NCI-H748 (cell line): ENCODE data around the gene TSEN2.
"Not testable (repeated sequence)": the region's sequence is repeated elsewhere in the genome, so short reads cannot be mapped to it uniquely, and the experiment has no call there.

Experiments used
- DNase-seq: peaks from one replicate; lab custom pipeline; 2025; ENCODE audit not compliant: unreplicated experiment; lab: John Stamatoyannopoulos, UW

TSEN2 gene

GRCh38 chr3:12471241-12471640 lies 13.0 kb upstream of the TSEN2 start:
- DNase-seq: no peak

- DNase-seq: no peak
Measured at GRCh38 chr3:12472000-12472610, 12.2 kb upstream of the TSEN2 start.

- no peak for DNase-seq
Measured at GRCh38 chr3:12472796-12473195, 11.5 kb upstream of the TSEN2 start.

- DNase-seq: no peak
Measured at GRCh38 chr3:12473511-12473910, 10.8 kb upstream of the TSEN2 start.

GRCh38 chr3:12476238-12476897 lies 7.9 kb upstream of the TSEN2 start:
- DNase-seq: no peak

GRCh38 chr3:12477256-12477655 lies 7.0 kb upstream of the TSEN2 start:
- no peak for DNase-seq

GRCh38 chr3:12478326-12478725 lies 6.0 kb upstream of the TSEN2 start:
- no peak for DNase-seq

- not testable (repeated sequence) for DNase-seq
Measured at GRCh38 chr3:12479198-12479597, 5.1 kb upstream of the TSEN2 start.

GRCh38 chr3:12479919-12480427 lies 4.3 kb upstream of the TSEN2 start:
- DNase-seq: peak; percentile 37

GRCh38 chr3:12483410-12483809 lies 870 bp upstream of the TSEN2 start:
- peak; percentile 28 for DNase-seq

- peak; percentile 85 for DNase-seq
Measured at GRCh38 chr3:12483872-12484197, 445 bp upstream of the TSEN2 start.

GRCh38 chr3:12484983-12485327 lies 675 bp downstream of the TSEN2 start:
- peak; percentile 28 for DNase-seq

GRCh38 chr3:12486001-12486400 lies 1.7 kb downstream of the TSEN2 start:
- no peak for DNase-seq

- no peak for DNase-seq
Measured at GRCh38 chr3:12486916-12487315, 2.6 kb downstream of the TSEN2 start.

GRCh38 chr3:12487336-12487735 lies 3.1 kb downstream of the TSEN2 start:
- DNase-seq: no peak

- no peak for DNase-seq
Measured at GRCh38 chr3:12487786-12488185, 3.5 kb downstream of the TSEN2 start.

GRCh38 chr3:12489368-12489767 lies 5.1 kb downstream of the TSEN2 start:
- no peak for DNase-seq

GRCh38 chr3:12489832-12490231 lies 5.6 kb downstream of the TSEN2 start:
- DNase-seq: no peak

- no peak for DNase-seq
Measured at GRCh38 chr3:12490547-12490946, 6.3 kb downstream of the TSEN2 start.

- DNase-seq: no peak
Measured at GRCh38 chr3:12495749-12496452, 11.6 kb downstream of the TSEN2 start.

- DNase-seq: no peak
Measured at GRCh38 chr3:12496453-12496761, 12.1 kb downstream of the TSEN2 start.

- no peak for DNase-seq
Measured at GRCh38 chr3:12499474-12499873, 15.2 kb downstream of the TSEN2 start.
